Heart left ventricle (tissue), 16 donors: Measurements from ENCODE around the gene CCDC82. TPM values are rescaled to one million over a fixed set of nuclear protein-coding genes. Genes with fewer than 3 reads are reported as not detected.

Source experiments
- ATAC-seq, 4 donors: fragments of 200-7000 bp; cut with Tn5 transposase; one replicate each; pipeline ENCODE4 v1.9.1; 2020 to 2022; ENCODE audit warnings: moderate library complexity in 4 of 4, mild to moderate bottlenecking in 3 of 4, moderate number of reproducible peaks in 1 of 4
- DNase-seq, 5 donors: peaks; one replicate each; pipeline ENCODE4 v3.0.0-alpha.2; 2020
- H3K27ac ChIP-seq, 12 donors: fragments of 200-600 bp; sonication (generic) in 4 of 12; one replicate each; pipeline versions ENCODE4 v1.5.0 to v1.8.0; 2016 to 2022; ENCODE audit warnings: mild to moderate bottlenecking in 2 of 12
- H3K27me3 ChIP-seq, 9 donors: fragments of 200-600 bp; sonication (generic) in 2 of 9; one replicate each; pipeline versions ENCODE4 v1.5.1 to v1.8.0; 2016 to 2022; ENCODE audit warnings: mild to moderate bottlenecking in 3 of 9
- H3K36me3 ChIP-seq, 9 donors: fragments of 200-600 bp; sonication (generic) in 2 of 9; one replicate each; pipeline versions ENCODE4 v1.5.0 to v1.8.0; 2018 to 2022; ENCODE audit warnings: mild to moderate bottlenecking in 2 of 9
- H3K4me1 ChIP-seq, 12 donors: fragments of 200-600 bp; sonication (generic) in 4 of 12; one replicate each; pipeline versions ENCODE4 v1.5.0 to v1.8.0; 2016 to 2022; ENCODE audit warnings: mild to moderate bottlenecking in 3 of 12
- H3K4me3 ChIP-seq, 12 donors: fragments of 200-600 bp; sonication (generic) in 4 of 12; one replicate each; pipeline versions ENCODE4 v1.5.0 to v1.8.0; 2017 to 2022; ENCODE audit warnings: mild to moderate bottlenecking in 9 of 12, moderate library complexity in 4 of 12
- H3K9me3 ChIP-seq, 12 donors: fragments of 200-600 bp; sonication (generic) in 4 of 12; one replicate each; pipeline versions ENCODE4 v1.5.0 to v1.8.0; 2016 to 2022; ENCODE audit warnings: mild to moderate bottlenecking in 1 of 12
- POLR2A ChIP-seq, 2 donors: fragments of 450-650 bp; IDR thresholded peaks; one replicate each; pipeline ENCODE4 v1.6.1; 2017; ENCODE audit warnings: antibody characterized with exemption in 2 of 2, mild to moderate bottlenecking in 2 of 2, moderate library complexity in 2 of 2
- WGBS, 4 donors: extraction: QIAGEN DNeasy Blood & Tissue Kit in 2 of 4; methylation state at CpG; one replicate each; pipeline versions ENCODE4 v1.1.5 to v1.1.7; 2013 to 2018; 5-methylcytosine and 5-hydroxymethylcytosine counted together
- intact Hi-C, 10 donors: fragments of 100-400 bp; cut with DNase I; formaldehyde crosslinking; loops; one replicate each; pipeline versions ENCODE4 v1.11.1 to v1.14.2; 2022
- polyA plus RNA-seq, 2 donors: library from polyadenylated mRNA; stranded (reverse); fragments of 200-250 nt; gene quantifications; one replicate each; pipeline ENCODE4 v1.2.3, GENCODE V29; 2013
- total RNA-seq, 9 donors: library from RNA; depleted of rRNA in 2 of 9; stranded (reverse); fragments of >200 nt in 2 of 9; fragmentation: NEBNext Ultra II Directional in 3 of 9; extraction: Animal tissue kit (Norgen Biotek cat#: 25700) in 3 of 9; gene quantifications; one replicate each; pipeline versions ENCODE4 v1.1.0 to v1.2.4, GENCODE V29; 2016 to 2023
- TF ChIP-seq, protein P1 (sequence below), 12 donors: fragments of 200-600 bp; sonication (generic) in 4 of 12; IDR thresholded peaks; one replicate each; pipeline versions ENCODE4 v1.5.0 to v1.8.0; 2018 to 2022; ENCODE audit warnings: antibody characterized with exemption in 12 of 12, mild to moderate bottlenecking in 5 of 12
- donor health status: ischemic (EF 13 %, LVEDD 7.1; RV severe dilation, severe dysfunction).
- donor health status: healthy with polysubstance abuse.
- donor health status: DM: no; HTN: yes; CAD: no.
- donor health status: DM: no; HTN: no; CAD: no.
- donor health status: ischemic (EF 25% LVEDD 6.9; RV normal size, moderate dysfunction).
- donor health status: ischemic (EF 25% LVEDD 5.7; RV mildly dilated, moderate dysfunction).
- donor health status: healthy.
- donor health status: DM: yes; HTN: yes; CAD: no.
- donor health status: ischemic (EF 35%, LVEDD 5.7; RV mildly dilated, moderate dysfunction).
- donor health status: nonischemic (EF 11% LVEDD 7.7; RV severe dilation, severe dysfunction).
- donor health status: DM: yes; HTN: yes; CAD: no.
- donor health status: PGD.
- donor health status: ischemic (EF 29% LVEDD 5.4; RV normal size, mild dysfunction).
- donor health status: nonischemic (EF 23%, LVEDD 6.1; RV moderate dilation, normal function).

Gene CCDC82
- total and polyA plus RNA-seq, 11 donors: 5.4 to 16.4 (median 14.5) TPM

GRCh38 chr11:96376796-96377195, 12.9 kb downstream of the CCDC82 start:
- DNase-seq (no peak), ATAC-seq (no peak)
- H3K9me3 ChIP-seq: no peaks in the 10 kb centered on the region
- H3K4me3 ChIP-seq: no peak overlapping the region
- intact Hi-C loops: no loop called here
- H3K4me1 ChIP-seq: no peaks in the 10 kb centered on the region
- H3K27me3 ChIP-seq: no peaks in the 10 kb centered on the region
- H3K27ac ChIP-seq: no peak overlapping the region
- peaks cover 0 to 80% (median 39%) of the 10 kb centered on the region in 9 donors for H3K36me3 ChIP-seq
- TF ChIP-seq POLR2A (IDR thresholded peaks at IDR 0.05): no peak
- TF ChIP-seq, protein P1, sequence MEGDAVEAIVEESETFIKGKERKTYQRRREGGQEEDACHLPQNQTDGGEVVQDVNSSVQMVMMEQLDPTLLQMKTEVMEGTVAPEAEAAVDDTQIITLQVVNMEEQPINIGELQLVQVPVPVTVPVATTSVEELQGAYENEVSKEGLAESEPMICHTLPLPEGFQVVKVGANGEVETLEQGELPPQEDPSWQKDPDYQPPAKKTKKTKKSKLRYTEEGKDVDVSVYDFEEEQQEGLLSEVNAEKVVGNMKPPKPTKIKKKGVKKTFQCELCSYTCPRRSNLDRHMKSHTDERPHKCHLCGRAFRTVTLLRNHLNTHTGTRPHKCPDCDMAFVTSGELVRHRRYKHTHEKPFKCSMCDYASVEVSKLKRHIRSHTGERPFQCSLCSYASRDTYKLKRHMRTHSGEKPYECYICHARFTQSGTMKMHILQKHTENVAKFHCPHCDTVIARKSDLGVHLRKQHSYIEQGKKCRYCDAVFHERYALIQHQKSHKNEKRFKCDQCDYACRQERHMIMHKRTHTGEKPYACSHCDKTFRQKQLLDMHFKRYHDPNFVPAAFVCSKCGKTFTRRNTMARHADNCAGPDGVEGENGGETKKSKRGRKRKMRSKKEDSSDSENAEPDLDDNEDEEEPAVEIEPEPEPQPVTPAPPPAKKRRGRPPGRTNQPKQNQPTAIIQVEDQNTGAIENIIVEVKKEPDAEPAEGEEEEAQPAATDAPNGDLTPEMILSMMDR (IDR thresholded peaks at IDR 0.05): no peak
- whole genome bisulfite sequencing, 4 donors: 83 to 92% (median 88%) methylated on average over 1 of the region's 1 CpG

DNA sequence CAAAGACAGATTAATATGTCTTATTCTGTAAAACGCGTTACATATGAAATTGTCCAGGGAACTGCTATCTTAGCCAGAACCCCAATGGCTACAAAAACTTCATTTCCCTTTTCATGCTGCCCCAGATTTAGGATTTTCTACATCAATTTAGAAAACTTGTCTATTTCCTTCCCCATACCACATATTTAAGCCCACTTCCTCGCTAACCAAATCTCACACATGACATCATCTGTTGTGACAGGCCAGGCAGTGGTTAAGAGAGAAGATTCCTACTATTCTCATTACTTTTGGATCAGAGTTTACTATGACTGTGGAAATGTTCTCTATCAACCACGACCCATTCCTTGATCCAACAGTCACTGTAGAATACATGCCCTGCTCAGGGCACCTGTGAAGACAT, 15.9 kb downstream of the CCDC82 start:
- Histone ChIP-seq H3K27ac (no peak overlapping the region), H3K4me1 (no peaks in the 10 kb centered on the region), H3K9me3 (no peaks in the 10 kb centered on the region), H3K4me3 (no peak overlapping the region), H3K27me3 (no peaks in the 10 kb centered on the region), H3K36me3 (peaks cover 0 to 80% (median 46%) of the 10 kb centered on the region in 9 donors)
- intact Hi-C loops: no loop called here
- 93 to 96% (median 95%) methylated on average over 4 of the region's 4 CpGs for WGBS, 4 donors
- no peak for DNase-seq
- ATAC-seq: no peak
- TF ChIP-seq POLR2A (IDR thresholded peaks at IDR 0.05): no peak
- TF ChIP-seq, protein P1 (IDR thresholded peaks at IDR 0.05): no peak

DNA sequence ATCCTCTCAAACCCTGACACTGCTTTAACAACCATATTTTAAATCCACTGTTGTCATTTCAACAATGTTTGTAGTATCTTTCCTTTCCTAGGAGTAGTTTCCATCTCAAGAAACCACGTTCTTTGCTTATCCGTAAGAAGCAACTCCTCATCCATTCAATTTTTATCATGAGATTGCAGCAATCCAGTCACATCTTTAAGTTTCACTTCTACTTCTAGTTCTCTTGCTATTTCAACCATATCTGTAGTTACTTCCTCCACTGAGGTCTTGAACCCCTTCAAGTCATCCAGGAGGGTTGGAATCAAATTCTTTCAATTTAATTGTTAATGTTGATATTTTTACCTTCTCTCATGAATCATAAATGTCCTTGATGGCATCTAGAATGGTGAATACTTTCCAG, 22.4 kb downstream of the CCDC82 start:
- no peak for DNase-seq
- no peak for TF ChIP-seq POLR2A (IDR thresholded peaks at IDR 0.05)
- Histone ChIP-seq H3K27ac (no peak overlapping the region), H3K9me3 (peaks cover 0 to 9% (median 2%) of the 10 kb centered on the region in 12 donors), H3K4me3 (no peak overlapping the region), H3K4me1 (no peaks in the 10 kb centered on the region), H3K36me3 (peaks cover 0 to 91% (median 82%) of the 10 kb centered on the region in 9 donors), H3K27me3 (no peaks in the 10 kb centered on the region)
- intact Hi-C loops: no loop called here
- ATAC-seq: no peak
- 95 to 99% (median 97%) methylated on average over 2 of the region's 2 CpGs for WGBS, 4 donors

DNA sequence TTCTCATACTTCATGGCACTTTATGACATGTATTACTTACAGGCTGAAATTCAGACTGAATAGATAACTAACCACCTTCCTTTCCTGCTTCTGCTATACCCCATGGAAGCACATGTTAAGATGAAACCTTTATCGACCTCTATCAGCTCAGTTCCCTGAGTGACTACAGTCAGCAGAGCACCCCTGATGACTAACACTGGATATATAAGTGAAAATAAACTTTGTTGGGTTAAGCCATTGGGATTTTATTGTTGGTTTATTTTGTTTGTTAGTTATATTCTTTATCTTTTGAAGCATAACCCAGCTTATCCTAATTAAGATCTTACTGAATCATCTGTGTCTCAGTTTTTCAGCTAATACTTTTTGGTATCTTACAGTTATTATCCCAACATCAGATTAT, 23.7 kb downstream of the CCDC82 start:
- H3K36me3 ChIP-seq: peaks cover 0 to 89% (median 77%) of the 10 kb centered on the region in 9 donors
- TF ChIP-seq, protein P1 (IDR thresholded peaks at IDR 0.05): no peak
- no peak for TF ChIP-seq POLR2A (IDR thresholded peaks at IDR 0.05)
- DNase-seq (no peak), ATAC-seq (no peak)
- no peak overlapping the region for H3K4me3 ChIP-seq
- no peaks in the 10 kb centered on the region for H3K27me3 ChIP-seq
- no peak overlapping the region for H3K27ac ChIP-seq
- H3K4me1 ChIP-seq: no peaks in the 10 kb centered on the region
- intact Hi-C loops: no loop called here
- H3K9me3 ChIP-seq: peaks cover 0 to 9% (median 2%) of the 10 kb centered on the region in 12 donors
- 78 to 86% (median 82%) methylated on average over 1 of the region's 1 CpG for WGBS, 4 donors

GRCh38 chr11:96365493-96365892, 24.2 kb downstream of the CCDC82 start:
- Histone ChIP-seq H3K9me3 (peaks cover 0 to 9% (median 2%) of the 10 kb centered on the region in 12 donors), H3K4me1 (no peaks in the 10 kb centered on the region), H3K27me3 (no peaks in the 10 kb centered on the region), H3K36me3 (peaks cover 0 to 89% (median 71%) of the 10 kb centered on the region in 9 donors), H3K4me3 (no peak overlapping the region), H3K27ac (no peak overlapping the region)
- TF ChIP-seq, protein P1 (IDR thresholded peaks at IDR 0.05): no peak
- no peak for TF ChIP-seq POLR2A (IDR thresholded peaks at IDR 0.05)
- intact Hi-C loops: no loop called here
- no peak for ATAC-seq
- 73 to 93% (median 85%) methylated on average over 1 of the region's 1 CpG for WGBS, 4 donors
- DNase-seq: no peak
